HG02973 (cell line): ENCODE measurements around the gene MYO1A.
A peak's percentile ranks its signal among the peaks of the same experiment; 100 is the strongest.
"Not testable (repeated sequence)": the region's sequence is repeated elsewhere in the genome, so short reads cannot be mapped to it uniquely, and the experiment has no call there.

Source experiments
- ATAC-seq: cut with Tn5 transposase; IDR thresholded peaks from one replicate; pipeline ENCODE4 v1.9.1; 2021; ENCODE audit warnings: moderate library complexity; ENCODE audit not compliant: unreplicated experiment

The MYO1A gene

DNA sequence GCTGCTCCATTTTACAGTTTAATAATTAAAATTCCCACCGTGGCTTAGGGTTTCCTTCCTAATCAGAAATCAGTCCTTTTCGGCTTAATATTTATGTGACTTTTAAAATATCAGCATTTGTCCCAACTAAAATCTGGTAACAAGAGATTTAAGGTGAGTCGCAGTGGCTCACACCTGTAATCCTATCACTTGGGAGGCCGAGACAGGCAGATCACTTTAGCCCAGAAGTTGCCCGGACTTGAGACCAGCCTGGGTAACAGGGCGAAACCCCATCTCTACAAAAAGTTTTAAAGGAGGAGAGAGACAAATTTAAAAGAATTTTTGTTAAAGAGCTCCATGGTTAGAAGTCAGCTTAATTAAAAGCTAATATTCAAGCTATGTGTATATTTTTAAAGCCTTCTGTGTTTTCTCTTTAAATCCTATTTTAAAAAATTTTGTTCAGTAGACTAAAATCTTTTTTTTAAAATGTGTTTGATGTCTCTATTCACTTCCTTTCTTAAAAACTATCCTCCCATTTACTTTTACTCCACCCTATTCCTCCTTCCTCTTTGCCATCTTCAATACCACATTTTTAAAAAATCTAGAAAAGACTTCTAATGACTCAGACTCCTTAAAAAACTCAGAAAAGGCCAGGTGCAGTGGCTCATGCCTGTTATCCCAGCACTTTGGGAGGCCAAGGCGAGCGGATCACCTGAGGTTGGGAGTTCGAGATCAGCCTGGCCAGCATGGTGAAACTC lies 29.8 kb downstream of the MYO1A start:
- no peak for ATAC-seq

DNA sequence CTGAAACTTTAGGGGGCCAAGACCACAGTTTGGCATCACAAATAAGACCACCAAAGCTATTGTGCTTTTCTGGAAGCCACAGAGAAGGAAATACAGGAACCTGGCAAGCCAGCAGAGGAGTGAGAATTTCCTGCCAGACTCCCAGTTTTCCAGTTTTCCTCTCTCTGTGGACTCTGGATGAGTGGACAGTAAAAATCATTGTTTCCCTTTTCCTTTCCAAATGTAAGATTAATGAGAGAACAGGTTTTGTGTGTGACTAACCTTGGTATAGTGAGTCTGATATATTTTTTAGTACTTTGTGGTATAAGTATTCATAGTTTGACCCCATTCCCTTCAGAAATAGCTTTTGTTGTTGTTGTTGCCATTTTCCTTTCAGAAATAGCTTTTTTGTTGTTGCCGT lies 31.0 kb downstream of the MYO1A start:
- ATAC-seq = no peak

GRCh38 chr12:57018353-57018752 lies 31.6 kb downstream of the MYO1A start:
- ATAC-seq = not testable (repeated sequence)

DNA sequence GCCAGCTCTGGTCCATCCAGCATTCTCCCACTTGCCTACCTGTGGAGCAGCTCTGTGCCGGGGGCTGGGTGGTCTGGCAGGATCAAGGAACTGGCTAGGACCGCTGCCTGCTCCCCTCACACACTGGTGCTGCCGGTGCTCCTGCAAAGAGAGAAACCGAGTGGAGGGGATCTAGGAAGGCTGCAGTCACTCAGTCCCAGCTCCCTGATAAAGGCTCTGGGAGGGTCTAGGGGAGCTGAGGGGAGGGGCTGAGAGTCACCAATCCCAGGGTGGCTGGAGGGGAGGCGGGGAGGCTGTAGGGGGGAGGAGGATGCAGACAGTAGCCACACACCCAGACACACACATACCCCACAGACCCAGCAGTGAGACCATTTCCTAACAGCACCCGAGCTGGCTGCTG lies 33.6 kb downstream of the MYO1A start, which contains the start of gene TAC3:
TSS of gene TAC3 (minus strand) at position 182 of the 400 bp plus-strand sequence. CDS start 732 bp downstream, outside the sequence.
- ATAC-seq = no peak

DNA sequence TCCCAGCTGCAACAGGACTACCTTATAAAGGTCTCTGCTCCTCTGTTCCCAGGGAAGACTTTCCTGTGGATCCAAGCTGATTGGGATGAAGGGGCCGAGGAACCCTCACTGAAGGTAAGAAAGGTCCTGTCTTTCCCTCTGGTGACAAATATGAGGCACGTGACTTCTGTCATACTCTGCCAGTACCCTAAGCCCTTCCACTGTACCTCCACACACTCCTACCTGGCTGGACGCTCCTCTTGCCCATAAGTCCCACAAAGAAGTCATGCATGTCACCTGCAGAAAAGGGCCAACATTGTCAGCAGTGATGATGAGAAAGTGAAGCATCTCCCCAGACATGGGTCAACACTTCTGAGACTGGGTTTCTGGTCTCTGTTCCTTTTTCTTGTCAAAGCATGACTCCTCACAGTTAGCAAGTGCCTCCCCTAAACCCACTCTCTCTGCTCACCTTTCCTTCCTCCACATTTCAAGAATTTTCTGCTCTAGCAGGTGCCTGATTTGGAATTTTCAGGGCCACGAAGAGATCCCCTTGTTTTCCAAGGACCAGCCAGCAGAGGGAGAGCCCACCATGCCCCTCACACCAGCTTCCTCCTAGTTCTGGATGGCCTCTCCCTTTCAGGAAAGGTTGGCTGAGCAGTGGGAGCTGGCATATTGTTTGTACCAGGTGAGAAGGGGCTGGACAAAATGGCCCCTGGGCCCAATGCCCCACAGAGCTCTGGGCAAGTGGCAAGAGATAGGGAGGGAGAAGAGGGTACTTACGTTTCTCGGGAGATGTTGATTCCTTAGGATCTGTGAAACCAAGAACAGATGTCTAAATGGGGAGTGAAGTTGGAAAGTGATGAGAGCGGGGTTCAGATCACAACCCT lies 37.1 kb downstream of the MYO1A start:
- peak; percentile 73 for ATAC-seq

GRCh38 chr12:57011438-57012424 lies 38.2 kb downstream of the MYO1A start:
- peak; percentile 50 for ATAC-seq

DNA sequence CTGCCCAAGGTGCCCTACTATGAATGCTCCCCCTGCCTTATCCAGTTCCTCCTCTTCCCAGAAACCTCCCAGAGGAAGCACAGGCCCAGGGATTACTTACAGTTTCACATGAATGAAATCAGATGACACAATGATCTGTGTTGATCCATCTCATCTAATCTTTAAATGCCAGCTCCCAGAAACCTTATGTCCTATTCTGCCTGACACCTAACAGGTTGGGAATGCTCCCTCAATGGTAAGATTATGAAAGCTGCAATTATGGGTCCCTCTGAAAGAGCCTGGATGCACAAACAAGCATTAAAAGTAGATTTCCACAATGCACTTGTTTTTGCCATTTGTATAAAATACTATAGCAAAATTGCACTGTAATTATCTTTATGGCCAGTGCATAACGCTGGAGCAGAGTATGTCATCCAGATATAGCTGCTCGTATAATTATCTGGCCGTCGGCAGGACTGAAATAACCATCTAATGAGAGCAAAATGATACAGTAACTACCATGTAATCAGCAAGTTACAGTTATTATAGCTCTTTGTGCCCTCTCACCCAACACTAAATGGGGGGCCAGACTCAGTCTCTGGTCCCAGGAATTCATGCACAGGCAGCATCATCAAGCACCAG lies 39.2 kb downstream of the MYO1A start:
- ATAC-seq = no peak

DNA sequence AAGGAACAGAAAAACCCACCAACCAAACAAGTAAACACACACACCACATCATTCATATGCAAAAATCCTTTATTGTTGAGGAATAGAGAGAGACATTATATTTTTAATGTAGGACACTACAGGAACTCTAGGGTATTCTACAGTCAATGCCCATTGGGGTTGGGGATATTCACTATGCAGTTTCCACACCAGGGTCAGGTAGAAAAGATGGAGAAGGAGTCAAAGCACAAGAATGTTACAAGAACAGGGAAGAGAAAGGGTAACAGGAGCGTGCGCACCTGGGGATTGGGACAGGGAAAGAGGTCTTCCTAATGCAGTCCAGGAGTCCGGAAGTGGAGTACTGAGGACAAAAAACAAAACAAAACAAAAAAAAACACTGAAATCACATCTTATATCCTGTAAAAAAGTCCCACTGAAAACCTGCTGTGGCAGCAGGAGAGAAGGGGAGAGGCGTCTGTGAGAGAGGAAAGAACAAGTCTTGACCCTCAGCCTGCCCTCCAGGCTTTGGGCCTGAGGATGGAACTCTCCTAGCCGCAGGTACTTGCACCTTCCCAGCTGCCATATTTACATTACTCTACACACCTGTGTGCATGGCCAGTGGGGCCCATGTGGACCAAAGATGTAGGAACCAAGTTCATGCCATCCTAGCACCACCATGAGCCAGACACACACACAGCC lies 39.8 kb downstream of the MYO1A start:
- ATAC-seq = no peak

- ATAC-seq = no peak
Measured at GRCh38 chr12:57008178-57008577, 41.8 kb downstream of the MYO1A start.

- ATAC-seq = no peak
Measured at GRCh38 chr12:57006809-57007475, 43.0 kb downstream of the MYO1A start.

DNA sequence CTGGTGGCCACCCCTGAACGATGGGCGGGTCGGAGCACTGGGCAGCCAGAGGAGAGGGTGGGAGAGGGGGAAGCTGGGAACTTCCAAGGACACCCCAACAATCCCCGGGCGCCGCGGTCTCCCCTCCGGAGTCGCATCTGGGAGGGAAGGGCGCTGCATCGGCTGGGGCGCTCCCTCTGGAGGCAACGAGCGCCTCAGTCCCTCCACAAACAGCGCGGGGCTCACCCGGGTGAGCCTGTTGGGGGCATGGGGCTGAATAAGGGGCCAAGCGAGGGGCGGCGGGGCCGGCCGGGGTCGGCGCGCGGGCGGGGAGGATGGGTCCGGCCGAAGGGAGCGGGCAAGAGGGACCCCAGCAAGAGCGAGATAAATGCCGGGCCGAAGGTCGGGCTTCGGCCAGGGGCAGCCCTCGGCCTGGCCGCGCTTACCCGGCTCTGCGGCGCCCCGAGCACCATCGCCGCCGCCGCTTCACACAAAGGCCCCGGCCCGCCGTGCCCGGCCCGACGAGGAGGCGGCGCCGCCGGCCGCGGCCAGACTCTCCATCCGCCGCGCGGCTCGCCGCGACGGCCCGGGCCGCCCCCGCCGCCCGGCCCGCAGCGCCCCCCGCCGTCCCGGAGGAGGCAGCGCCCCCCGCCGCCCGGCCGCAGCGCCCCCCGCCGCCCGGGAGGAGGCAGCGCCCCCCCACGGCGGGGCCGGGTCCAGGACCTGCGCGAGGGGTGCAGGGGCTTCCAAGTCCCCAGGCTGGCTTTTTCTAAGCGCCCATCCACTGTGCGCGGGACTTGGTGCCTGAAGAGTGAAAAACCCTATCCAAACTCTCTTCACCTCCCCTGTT lies 43.7 kb downstream of the MYO1A start, which contains the start of gene ZBTB39:
TSS of gene ZBTB39 (minus strand) at position 567 of the 829 bp plus-strand sequence. CDS start 1,629 bp downstream, outside the sequence.
- ATAC-seq = peak; percentile 49

DNA sequence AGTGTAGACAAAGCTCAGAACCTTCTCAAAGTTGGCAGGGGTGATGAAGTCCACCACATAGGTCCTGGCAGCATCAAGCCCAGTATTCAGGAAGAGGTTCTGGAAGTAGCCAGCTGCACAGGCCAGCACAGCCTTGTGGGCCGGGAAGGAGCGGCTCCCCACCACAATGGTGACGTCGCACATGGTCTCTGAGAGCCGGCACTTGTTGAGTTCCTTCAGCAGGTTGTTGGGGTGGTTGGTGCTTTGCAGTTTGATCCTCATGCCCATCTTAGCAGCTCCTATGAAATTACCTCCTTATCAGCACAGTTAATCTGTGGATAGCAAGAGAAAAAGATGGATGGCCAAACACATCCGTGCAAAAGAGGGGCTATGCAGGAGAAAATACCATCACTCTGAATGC lies 45.3 kb downstream of the MYO1A start:
- no peak for ATAC-seq

DNA sequence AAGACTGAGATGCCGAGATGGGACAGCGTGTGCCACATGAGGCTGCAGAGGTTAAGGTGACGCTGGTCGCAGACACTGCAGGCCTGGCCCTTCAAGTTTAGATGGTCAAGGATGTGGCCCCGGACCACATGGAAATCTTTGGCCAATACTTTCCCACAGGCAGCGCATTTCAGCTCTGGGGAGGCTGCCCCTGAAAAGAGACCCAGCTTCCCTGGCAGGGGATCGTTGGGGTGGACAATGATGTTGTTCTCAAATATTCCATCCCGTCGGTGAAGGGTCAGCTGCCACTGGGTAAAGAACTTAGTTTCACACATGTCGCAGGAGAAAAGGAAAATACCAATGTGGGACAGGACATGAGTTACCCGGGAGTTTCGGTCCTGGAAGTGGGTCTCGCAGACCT lies 46.5 kb downstream of the MYO1A start:
- no peak for ATAC-seq

- ATAC-seq = no peak
Measured at GRCh38 chr12:57001448-57001906, 48.5 kb downstream of the MYO1A start.

- ATAC-seq = no peak
Measured at GRCh38 chr12:57000393-57000792, 49.5 kb downstream of the MYO1A start.

DNA sequence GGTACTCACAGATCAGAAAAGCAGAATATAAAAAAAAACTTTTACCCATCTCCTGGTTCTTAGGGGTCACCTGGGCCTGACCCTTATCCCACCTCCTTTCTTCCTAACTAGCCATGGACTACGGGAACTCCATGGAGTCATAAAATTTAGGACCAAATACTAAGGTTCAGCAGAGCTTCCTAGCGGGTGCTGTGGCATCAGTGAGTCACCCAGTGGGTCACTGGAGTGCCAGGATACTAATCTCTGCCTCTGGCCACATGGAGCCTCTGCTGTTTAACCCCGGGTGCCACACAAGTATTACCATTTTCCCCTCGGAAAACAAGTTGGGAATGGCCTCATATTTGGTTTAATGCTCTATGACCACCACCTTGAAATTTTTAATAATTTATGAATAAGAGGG lies 50.5 kb downstream of the MYO1A start:
- no peak for ATAC-seq

DNA sequence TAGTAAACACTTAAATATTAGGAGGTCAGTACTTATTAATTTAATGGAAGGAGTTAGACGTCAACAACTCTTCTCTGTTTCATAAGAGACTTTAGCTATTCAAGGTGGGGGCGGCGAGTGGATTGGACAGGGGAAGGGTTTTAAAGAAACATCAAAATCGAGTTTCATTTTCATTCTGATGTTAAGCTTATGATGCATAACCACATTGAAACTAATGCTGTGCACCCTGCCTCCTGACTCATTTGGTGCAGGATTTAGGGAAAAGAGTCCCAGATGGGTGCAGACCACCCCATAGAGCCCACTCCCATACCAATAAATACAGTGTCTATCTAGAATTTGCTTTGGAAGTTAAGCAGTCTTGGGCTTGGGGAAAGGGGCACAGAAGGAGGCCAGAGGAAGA lies 50.9 kb downstream of the MYO1A start:
- no peak for ATAC-seq

DNA sequence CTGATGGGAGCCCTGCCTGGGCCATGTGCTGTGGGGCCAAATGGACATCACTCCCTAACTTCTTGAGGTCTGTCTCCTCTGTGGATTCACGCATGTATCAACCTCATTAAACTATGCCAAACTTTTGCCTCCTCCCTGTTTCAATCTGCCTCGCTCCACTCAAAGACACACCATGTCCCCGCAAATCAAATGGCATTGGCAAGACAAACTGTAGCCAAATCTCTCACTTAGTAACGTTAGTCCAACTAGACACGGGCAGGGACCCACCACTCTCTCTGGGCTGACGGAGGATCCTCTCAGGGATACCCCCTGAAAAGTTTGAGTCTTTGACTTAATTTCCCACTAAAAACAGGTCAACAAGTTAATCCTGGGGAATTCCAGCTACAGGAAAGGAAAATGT lies 51.6 kb downstream of the MYO1A start:
- ATAC-seq = no peak
